ENCODE data around the gene NAA16.
"Not testable (repeated sequence)": the region's sequence is repeated elsewhere in the genome, so short reads cannot be mapped to it uniquely, and the experiment has no call there.

NAA16 gene

GRCh38 chr13:41310963-41311405 lies at the start of gene NAA16:
NAA16 (plus strand) TSS chr13:41311267; CDS start chr13:41311529, 262 bp downstream.
- peak; percentile 98 for DNase-seq

- DNase-seq, result peak; percentile 95
Observed at GRCh38 chr13:41263261-41263971, 47.7 kb upstream of the NAA16 start, which contains the start of gene MTRF1. MTRF1 (minus strand) TSS chr13:41263576; CDS start chr13:41260907, 2,669 bp downstream.

- no peak for DNase-seq
Observed at GRCh38 chr13:41267106-41267505, 44.0 kb upstream of the NAA16 start.

- DNase-seq, result peak; percentile 64
Observed at GRCh38 chr13:41268764-41269163, 42.3 kb upstream of the NAA16 start.

GRCh38 chr13:41271456-41272285 lies 39.4 kb upstream of the NAA16 start:
- DNase-seq, result no peak

GRCh38 chr13:41273831-41274441 lies 37.1 kb upstream of the NAA16 start:
- DNase-seq, result no peak

- no peak for DNase-seq
Observed at GRCh38 chr13:41274881-41275280, 36.2 kb upstream of the NAA16 start.

- no peak for DNase-seq
Observed at GRCh38 chr13:41276824-41277223, 34.2 kb upstream of the NAA16 start.

- not testable (repeated sequence) for DNase-seq
Observed at GRCh38 chr13:41279156-41279555, 31.9 kb upstream of the NAA16 start.

- no peak for DNase-seq
Observed at GRCh38 chr13:41282129-41282571, 28.9 kb upstream of the NAA16 start.

GRCh38 chr13:41284512-41285288 lies 26.4 kb upstream of the NAA16 start:
- no peak for DNase-seq

GRCh38 chr13:41286370-41286769 lies 24.7 kb upstream of the NAA16 start:
- no peak for DNase-seq

GRCh38 chr13:41289463-41289881 lies 21.6 kb upstream of the NAA16 start:
- DNase-seq, result no peak

- DNase-seq, result no peak
Observed at GRCh38 chr13:41291246-41291645, 19.8 kb upstream of the NAA16 start.

GRCh38 chr13:41293272-41293671 lies 17.8 kb upstream of the NAA16 start:
- DNase-seq, result no peak

GRCh38 chr13:41294914-41295313 lies 16.2 kb upstream of the NAA16 start:
- DNase-seq, result no peak

- no peak for DNase-seq
Observed at GRCh38 chr13:41295973-41296372, 15.1 kb upstream of the NAA16 start.

- DNase-seq, result no peak
Observed at GRCh38 chr13:41296879-41297646, 14.0 kb upstream of the NAA16 start.

- no peak for DNase-seq
Observed at GRCh38 chr13:41299316-41300094, 11.6 kb upstream of the NAA16 start.

- DNase-seq, result no peak
Observed at GRCh38 chr13:41302743-41303142, 8.3 kb upstream of the NAA16 start.

GRCh38 chr13:41304551-41304950 lies 6.5 kb upstream of the NAA16 start:
- DNase-seq, result no peak

Measured in eye (tissue), 1 donor.